ENCODE results near the gene ABLIM2. TPM values are rescaled to one million over a fixed set of nuclear protein-coding genes. Genes with fewer than 3 reads are reported as not detected.

The ABLIM2 gene
- total RNA-seq, 1 experiment from 2014 or later, result 6.1 TPM

DNA sequence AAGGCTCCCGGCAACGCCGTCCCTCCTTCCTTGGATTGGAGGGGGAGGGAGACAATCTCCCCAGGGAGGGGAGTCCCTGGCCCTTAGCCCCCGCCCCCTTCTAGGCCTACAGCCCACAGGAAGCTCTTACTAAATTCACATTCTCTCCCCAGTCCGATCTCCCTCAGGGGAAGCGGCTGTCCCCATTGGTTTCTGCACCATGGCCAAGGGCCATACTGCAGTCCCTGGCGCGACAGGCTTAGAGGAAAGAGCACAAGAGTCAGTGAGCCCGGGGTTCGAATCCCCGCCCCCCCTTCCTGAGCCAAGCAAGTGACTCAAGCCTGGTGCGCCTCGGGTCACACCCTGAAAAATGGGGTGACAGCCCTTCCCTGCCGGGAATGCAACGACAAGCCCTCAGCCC, 1.1 kb downstream of the ABLIM2 start:
- DNase-seq (ENCODE audit: low read depth, low spot score), result no peak
- BruUV-seq (replicated peaks), result no TSS peak
- RAD21 ChIA-PET (ENCODE audit: low non-redundant PET in 1 of 2, low total read pairs in 2 of 2, uncharacterized antibody in 2 of 2, unreplicated experiment in 2 of 2), result no interaction called here
- POLR2A ChIA-PET, result no interaction called here
- peak overlapping the region; percentile 49 to 74 for H3K4me3 ChIP-seq (replicated peaks in 1 of 2; ENCODE audit: low read depth in 1 of 2, low read length in 2 of 2)
- H3K36me3 ChIP-seq (ENCODE audit: control insufficient read depth in 1 of 2, insufficient read depth in 2 of 2, low read length in 2 of 2), result no peaks in the 10 kb centered on the region
- H4K20me1 ChIP-seq (ENCODE audit: insufficient read depth), result no peaks in the 10 kb centered on the region
- intact Hi-C loops (cut with micrococcal nuclease), result no loop called here
- H3K9me2 ChIP-seq (ENCODE audit: insufficient read depth), result no peaks in the 10 kb centered on the region
- H3K4me1 ChIP-seq (ENCODE audit: control insufficient read depth in 1 of 2, insufficient read depth in 2 of 2, low read length in 2 of 2), result peaks cover 9 to 26% of the 10 kb centered on the region in 2 experiments; a peak in 3 of 4 replicates
- H3K27ac ChIP-seq (ENCODE audit: low read depth, low read length), result no peak overlapping the region
- H2AFZ ChIP-seq (ENCODE audit: low read depth, low read length, poor library complexity, severe bottlenecking), result no peak overlapping the region
- TF ChIP-seq, protein P1, sequence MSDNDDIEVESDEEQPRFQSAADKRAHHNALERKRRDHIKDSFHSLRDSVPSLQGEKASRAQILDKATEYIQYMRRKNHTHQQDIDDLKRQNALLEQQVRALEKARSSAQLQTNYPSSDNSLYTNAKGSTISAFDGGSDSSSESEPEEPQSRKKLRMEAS (IDR thresholded peaks at IDR 0.05), result no peak
- TF ChIP-seq EGR1 (IDR thresholded peaks at IDR 0.05; ENCODE audit: low read depth) (no peak), ZNF274 (IDR thresholded peaks at IDR 0.05; ENCODE audit: low read depth, low read length) (no peak), EZH2 (IDR thresholded peaks at IDR 0.05) (no peak), JUND (IDR thresholded peaks at IDR 0.05) (no peak), RAD21 (IDR thresholded peaks at IDR 0.05; ENCODE audit: low read depth) (no peak), CEBPB (IDR thresholded peaks at IDR 0.05; ENCODE audit: low read depth) (no peak), POLR2AphosphoS5 (IDR thresholded peaks at IDR 0.05; ENCODE audit: low read depth, low read length) (no peak), CBX3 (IDR thresholded peaks at IDR 0.05; ENCODE audit: low read depth) (no peak), FOSL1 (IDR thresholded peaks at IDR 0.05; ENCODE audit: low read depth) (no peak), SP1 (IDR thresholded peaks at IDR 0.05; ENCODE audit: low read depth) (no peak), POLR2A (IDR thresholded peaks at IDR 0.05; ENCODE audit: borderline replicate concordance, extremely low read depth, insufficient read depth, insufficient read length) (no peak), YY1 (IDR thresholded peaks at IDR 0.05; ENCODE audit: extremely low read depth, insufficient replicate concordance, low read depth, low read length) (no peak)
- TF ChIP-seq, protein P2, sequence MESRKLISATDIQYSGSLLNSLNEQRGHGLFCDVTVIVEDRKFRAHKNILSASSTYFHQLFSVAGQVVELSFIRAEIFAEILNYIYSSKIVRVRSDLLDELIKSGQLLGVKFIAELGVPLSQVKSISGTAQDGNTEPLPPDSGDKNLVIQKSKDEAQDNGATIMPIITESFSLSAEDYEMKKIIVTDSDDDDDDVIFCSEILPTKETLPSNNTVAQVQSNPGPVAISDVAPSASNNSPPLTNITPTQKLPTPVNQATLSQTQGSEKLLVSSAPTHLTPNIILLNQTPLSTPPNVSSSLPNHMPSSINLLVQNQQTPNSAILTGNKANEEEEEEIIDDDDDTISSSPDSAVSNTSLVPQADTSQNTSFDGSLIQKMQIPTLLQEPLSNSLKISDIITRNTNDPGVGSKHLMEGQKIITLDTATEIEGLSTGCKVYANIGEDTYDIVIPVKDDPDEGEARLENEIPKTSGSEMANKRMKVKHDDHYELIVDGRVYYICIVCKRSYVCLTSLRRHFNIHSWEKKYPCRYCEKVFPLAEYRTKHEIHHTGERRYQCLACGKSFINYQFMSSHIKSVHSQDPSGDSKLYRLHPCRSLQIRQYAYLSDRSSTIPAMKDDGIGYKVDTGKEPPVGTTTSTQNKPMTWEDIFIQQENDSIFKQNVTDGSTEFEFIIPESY (IDR thresholded peaks at IDR 0.05; ENCODE audit: extremely low read depth, insufficient replicate concordance, low read length), result no peak
- TF ChIP-seq, protein P3, sequence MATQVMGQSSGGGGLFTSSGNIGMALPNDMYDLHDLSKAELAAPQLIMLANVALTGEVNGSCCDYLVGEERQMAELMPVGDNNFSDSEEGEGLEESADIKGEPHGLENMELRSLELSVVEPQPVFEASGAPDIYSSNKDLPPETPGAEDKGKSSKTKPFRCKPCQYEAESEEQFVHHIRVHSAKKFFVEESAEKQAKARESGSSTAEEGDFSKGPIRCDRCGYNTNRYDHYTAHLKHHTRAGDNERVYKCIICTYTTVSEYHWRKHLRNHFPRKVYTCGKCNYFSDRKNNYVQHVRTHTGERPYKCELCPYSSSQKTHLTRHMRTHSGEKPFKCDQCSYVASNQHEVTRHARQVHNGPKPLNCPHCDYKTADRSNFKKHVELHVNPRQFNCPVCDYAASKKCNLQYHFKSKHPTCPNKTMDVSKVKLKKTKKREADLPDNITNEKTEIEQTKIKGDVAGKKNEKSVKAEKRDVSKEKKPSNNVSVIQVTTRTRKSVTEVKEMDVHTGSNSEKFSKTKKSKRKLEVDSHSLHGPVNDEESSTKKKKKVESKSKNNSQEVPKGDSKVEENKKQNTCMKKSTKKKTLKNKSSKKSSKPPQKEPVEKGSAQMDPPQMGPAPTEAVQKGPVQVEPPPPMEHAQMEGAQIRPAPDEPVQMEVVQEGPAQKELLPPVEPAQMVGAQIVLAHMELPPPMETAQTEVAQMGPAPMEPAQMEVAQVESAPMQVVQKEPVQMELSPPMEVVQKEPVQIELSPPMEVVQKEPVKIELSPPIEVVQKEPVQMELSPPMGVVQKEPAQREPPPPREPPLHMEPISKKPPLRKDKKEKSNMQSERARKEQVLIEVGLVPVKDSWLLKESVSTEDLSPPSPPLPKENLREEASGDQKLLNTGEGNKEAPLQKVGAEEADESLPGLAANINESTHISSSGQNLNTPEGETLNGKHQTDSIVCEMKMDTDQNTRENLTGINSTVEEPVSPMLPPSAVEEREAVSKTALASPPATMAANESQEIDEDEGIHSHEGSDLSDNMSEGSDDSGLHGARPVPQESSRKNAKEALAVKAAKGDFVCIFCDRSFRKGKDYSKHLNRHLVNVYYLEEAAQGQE (IDR thresholded peaks at IDR 0.05; ENCODE audit: low read depth), result no peak
- TF ChIP-seq, protein P4, sequence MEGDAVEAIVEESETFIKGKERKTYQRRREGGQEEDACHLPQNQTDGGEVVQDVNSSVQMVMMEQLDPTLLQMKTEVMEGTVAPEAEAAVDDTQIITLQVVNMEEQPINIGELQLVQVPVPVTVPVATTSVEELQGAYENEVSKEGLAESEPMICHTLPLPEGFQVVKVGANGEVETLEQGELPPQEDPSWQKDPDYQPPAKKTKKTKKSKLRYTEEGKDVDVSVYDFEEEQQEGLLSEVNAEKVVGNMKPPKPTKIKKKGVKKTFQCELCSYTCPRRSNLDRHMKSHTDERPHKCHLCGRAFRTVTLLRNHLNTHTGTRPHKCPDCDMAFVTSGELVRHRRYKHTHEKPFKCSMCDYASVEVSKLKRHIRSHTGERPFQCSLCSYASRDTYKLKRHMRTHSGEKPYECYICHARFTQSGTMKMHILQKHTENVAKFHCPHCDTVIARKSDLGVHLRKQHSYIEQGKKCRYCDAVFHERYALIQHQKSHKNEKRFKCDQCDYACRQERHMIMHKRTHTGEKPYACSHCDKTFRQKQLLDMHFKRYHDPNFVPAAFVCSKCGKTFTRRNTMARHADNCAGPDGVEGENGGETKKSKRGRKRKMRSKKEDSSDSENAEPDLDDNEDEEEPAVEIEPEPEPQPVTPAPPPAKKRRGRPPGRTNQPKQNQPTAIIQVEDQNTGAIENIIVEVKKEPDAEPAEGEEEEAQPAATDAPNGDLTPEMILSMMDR (IDR thresholded peaks at IDR 0.05 in 2 of 3, conservative IDR thresholded peaks at IDR 0.05 in 1 of 3; ENCODE audit: borderline replicate concordance in 1 of 3, insufficient read depth in 1 of 3, low read depth in 2 of 3, low read length in 2 of 3), result no peak
- H3K79me2 ChIP-seq (ENCODE audit: insufficient read depth, low read length), result no peaks in the 10 kb centered on the region
- no peak for ATAC-seq
- peak overlapping the region; percentile 98 for H3K4me2 ChIP-seq (ENCODE audit: low read length)
- no peaks in the 10 kb centered on the region for H3K9me3 ChIP-seq (ENCODE audit: control insufficient read depth in 1 of 2, insufficient read depth in 1 of 2, low read depth in 1 of 2, low read length in 2 of 2)
- no peak overlapping the region; the same call in 1 of the 2 replicates for H3K9ac ChIP-seq (ENCODE audit: low read length)
- CTCF ChIA-PET, result no interaction called here
- H3K27me3 ChIP-seq (ENCODE audit: insufficient read depth, low read length), result no peaks in the 10 kb centered on the region
